HG03378 (cell line): ENCODE data around the gene MTMR12.
"Not testable (repeated sequence)": the region's sequence is repeated elsewhere in the genome, so short reads cannot be mapped to it uniquely, and the experiment has no call there.

ENCODE experiments used
- ATAC-seq: cut with Tn5 transposase; IDR thresholded peaks from one replicate; pipeline ENCODE4 v1.9.1; 2021; ENCODE audit warnings: mild to moderate bottlenecking, moderate library complexity; ENCODE audit not compliant: unreplicated experiment

MTMR12 gene

DNA sequence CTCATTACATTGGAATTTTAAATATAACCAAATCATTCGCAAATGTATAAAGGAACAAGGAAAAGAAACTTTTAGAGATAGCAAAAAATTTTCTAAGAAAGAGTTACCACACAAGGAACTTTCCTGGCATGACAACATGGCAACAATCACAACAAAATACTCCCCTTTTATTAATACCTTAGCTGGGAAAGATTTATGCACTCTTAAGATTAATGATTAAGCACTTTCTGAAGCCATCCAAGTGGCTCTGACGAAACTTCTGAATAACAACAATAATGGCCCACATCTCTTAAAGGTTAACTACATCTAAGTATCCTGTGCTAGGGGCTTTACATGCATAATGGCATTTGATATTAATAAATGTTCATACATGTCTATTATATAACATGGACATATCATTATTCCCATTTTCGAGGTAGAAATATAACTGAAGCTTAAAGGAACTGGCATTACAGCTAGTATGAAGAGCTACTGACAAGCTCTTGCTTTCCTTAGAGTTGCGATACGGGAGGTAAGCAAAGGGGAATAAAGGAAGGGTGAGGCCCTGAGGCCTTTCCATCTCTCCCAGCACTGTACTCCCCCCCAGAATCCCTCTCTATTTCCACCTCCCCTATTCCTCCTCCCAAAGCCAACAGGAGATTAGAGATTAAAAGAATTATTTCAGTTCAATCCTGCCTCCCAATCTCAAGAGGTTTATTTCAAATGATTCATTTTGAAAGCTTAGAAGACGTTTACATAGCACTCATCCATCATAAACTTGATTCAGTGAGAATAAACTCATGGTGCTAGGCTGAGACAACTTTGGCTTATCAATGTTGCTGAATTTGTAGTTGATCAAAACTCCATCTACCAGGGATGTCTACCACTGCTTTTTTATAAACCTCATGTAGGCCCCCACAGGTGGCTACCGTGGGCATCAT lies 9.6 kb downstream of the MTMR12 start:
- no peak for ATAC-seq

DNA sequence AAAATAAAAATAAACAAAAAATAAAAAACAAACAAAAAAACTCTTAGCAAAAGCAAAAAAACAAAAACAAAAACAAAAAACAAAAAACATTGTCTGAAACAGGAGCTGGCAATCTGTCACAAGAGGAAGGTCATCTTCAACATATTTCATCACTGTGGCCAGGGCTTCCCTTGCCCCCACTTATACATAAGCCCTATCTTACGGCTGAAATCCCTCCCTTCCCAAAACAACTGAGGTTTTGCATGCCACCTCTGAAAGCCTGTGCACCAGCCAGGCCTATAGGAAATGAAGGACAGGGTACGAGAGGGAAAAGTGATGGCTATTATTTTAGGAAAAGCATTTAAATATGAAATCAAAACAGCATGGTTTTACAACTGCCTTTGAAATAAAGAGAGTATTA lies 10.8 kb downstream of the MTMR12 start:
- no peak for ATAC-seq

DNA sequence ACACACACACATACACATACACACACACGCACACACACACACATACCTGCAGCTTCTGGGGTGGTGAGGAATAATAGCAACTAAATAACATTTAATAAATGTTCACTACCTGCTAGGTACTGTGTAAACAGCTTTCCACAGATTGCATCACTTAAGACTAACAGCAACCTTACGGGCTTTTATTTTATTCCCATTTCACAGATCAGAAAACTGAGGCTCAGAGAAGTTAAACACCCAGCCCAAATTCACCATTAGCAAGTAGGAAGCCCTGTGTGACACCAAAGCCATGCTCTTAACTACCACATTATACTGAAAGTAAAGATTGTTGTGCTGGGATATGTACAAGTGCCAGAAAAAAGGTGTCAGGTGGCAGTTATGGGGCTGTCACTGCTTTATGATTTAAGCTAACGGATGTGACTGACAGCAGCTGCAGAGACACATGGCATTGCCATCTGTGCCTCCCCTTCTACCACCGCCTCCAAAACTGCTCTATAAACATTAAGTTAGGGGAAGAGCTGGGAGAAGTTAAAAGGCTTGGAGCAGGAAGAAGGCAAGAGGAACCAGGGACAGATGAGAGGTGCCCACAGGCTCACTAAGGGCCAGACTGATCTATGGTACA lies 13.6 kb downstream of the MTMR12 start:
- no peak for ATAC-seq

DNA sequence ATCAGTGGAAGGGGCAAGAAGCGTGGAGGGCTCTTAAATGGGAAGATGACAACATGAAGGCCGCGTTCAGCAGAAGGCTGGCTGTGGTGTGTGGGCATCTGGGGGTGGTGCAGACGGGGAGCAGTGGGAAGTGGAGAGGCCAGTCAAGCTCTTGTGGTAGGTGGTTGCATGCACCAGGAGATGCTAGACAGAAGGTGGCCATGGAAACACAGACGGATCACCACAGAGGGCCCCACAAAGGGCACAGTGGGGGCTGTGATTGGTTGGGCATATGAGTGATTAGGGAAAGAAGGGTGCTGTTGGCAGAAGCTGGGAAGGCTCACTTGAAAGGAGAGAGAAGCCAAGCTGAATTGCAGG lies 14.7 kb downstream of the MTMR12 start:
- peak; percentile 59 for ATAC-seq

GRCh38 chr5:32297181-32298058 lies 15.3 kb downstream of the MTMR12 start:
- ATAC-seq, result no peak

- ATAC-seq, result not testable (repeated sequence)
Observed at GRCh38 chr5:32295966-32296772, 16.6 kb downstream of the MTMR12 start.

DNA sequence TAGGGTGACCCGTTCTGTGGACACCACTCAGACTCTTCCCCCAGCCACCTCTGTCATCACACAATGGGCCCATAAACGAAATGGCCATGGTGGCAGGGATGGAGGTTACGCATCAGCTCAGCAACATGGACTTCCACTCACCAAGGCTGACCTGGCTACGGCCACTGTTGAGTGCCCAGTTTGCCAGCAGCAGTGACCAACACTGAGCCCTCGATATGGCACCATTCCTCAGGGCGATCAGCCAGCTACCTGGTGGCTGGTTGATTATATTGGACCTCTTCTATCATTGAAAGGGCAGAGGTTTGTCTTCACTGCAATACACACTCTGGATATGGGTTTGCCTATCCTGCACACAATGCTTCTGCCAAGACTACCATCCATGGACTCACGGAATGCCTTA lies 21.1 kb downstream of the MTMR12 start:
- no peak for ATAC-seq

- ATAC-seq, result peak; percentile 83
Observed at GRCh38 chr5:32290922-32291321, 21.8 kb downstream of the MTMR12 start.

DNA sequence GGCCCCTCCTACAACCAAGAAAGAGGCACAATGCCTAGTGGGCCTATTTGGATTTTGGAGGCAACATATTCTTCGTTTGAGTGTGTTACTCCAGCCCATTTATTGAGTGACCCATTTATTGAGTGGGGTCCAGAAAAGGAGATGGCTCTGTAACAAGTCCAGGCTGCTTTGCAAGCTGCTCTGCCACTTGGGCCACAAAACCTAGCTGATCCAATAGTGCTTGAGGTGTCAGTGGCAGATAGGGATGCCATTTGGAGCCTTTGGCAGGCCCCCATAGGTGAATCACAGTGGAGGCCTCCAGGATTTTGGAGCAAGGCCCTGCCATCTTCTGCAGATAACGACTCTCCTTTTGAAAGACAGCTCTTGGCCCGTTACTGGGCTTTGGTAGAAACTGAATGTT lies 22.2 kb downstream of the MTMR12 start:
- not testable (repeated sequence) for ATAC-seq

DNA sequence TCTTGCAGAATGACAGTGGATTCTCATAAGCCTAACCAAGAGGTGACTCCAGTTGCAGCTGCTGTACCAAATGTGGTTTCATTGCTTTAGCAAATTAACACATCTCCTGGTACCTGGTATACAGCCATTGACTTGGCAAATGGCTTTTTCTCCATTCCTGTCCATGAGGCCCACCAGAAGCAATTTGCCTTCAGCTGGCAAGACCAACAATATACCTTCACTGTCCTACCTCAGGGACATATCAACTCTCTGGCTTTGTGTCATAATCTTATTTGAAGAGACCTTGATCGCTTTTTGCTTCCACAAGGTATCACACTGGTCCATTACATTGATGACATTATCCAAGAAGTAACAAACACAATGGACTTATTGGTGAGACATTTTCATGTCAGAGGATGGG lies 22.8 kb downstream of the MTMR12 start:
- ATAC-seq, result not testable (repeated sequence)

DNA sequence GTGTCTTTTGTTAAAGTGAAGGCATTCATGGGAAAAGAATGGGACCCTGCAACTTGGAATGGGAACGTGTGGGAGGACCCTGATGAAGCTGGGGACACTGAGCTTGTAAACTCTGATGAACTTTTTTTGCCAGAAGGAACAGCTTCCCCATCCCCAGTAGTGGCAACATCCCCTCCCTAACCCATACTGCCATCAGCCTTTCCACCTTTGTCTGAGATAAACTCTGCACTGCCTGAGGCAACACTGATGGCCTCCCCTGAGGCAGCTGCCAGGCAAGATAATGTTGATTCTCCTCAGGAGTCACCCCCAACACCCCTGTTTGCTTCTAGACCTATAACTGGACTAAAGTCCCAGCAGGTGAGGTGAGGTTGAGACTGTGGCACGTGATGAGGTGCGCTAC lies 24.6 kb downstream of the MTMR12 start:
- ATAC-seq, result not testable (repeated sequence)

GRCh38 chr5:32287525-32287924 lies 25.2 kb downstream of the MTMR12 start:
- ATAC-seq, result not testable (repeated sequence)

DNA sequence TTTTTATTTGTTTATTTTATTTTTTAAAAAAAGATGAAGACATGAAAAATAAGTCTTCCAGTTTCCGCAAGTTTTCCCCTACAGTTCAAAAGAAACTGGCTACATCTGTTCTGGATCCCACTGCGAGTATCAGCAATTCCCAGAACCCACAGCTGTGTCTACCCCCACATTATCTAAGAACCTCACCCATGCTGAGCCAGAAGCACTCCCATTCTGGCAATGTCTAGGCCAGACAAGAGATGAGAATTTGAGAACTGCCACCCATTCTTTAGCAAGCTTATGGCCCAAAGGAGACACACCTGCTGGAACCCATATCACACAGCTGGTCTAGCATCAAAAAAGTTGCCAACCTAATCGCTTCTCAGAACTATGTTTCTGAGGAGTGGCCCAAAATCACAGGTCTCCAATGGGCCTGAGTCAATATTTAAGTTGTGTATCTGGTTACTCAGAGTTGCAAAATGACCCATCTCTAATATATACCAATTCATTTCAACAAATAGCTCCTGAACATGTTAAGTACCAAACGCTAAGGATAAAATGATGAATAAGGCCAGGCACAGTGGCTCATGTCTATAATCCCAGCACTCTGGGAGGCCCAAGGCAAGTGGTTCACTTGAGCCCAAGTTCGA lies 27.1 kb downstream of the MTMR12 start:
- no peak for ATAC-seq

DNA sequence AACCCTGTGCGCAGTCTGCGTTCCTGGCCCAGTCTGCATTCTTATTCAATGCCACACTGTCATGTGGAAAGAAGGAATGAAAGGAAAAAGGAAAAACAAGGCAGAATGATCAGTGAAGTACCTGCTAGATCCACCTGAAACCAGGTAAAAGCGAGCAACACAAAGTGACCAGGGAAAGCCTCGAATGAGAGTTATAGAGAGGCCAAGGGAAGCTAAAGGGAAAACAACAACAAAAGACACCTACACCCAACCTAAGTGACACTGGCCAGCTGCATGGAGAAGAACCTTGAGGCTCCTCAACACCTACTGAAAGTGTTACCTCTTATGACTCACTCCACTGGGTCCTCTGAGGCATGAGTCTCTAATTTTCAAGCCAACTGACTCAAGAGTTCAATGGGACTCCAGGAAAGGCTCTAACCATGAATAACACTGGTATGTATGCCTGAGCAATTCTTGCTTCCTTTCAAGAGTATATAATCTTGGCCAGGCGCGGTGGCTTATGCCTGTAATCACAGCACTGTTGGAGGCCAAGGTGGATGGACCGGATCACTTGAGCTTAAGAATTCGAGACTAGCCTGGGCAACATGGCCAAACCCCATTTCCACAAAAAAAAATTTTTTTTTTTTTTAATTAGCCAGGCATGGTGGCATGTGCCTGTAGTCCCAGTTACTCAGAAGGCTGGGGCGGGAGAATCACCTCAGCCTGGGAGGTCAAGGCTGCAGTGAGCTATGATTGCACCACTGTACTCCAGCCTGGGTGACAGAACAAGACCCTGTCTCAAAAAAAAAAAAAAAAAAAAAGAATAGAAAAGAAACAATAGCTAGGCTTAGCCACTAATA lies 29.0 kb downstream of the MTMR12 start:
- ATAC-seq, result peak; percentile 66

DNA sequence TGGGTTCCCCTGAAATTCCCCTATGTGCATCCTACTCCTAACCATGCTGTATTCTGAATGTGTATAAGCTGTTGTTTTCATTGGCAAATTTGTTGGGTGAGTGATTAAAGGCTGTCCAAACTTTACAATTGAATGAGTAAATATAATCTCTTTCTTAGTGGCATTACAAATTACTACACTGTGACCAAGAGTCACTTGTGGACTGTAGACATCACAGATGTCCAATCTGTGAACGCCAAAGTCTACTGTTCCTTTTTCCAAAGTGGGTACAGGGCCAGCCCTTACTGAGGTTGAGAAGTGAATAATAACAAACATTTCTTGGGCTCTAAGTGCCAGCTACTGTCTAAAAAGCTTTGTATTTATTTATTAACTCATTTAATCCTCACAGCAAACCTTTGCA lies 29.7 kb downstream of the MTMR12 start:
- ATAC-seq, result no peak

- no peak for ATAC-seq
Observed at GRCh38 chr5:32282633-32283032, 30.1 kb downstream of the MTMR12 start.

GRCh38 chr5:32281378-32282133 lies 31.2 kb downstream of the MTMR12 start:
- ATAC-seq, result not testable (repeated sequence)

GRCh38 chr5:32280656-32281081 lies 32.1 kb downstream of the MTMR12 start:
- peak; percentile 78 for ATAC-seq
